GM18870 (cell line): Measurements from ENCODE around the gene TRMU.
"Not testable (repeated sequence)": the region's sequence is repeated elsewhere in the genome, so short reads cannot be mapped to it uniquely, and the experiment has no call there.

Source experiments
- ATAC-seq: cut with Tn5 transposase; IDR thresholded peaks from one replicate; pipeline ENCODE4 v1.9.1; 2021; ENCODE audit warnings: moderate library complexity; ENCODE audit not compliant: unreplicated experiment

The TRMU gene

GRCh38 chr22:46381731-46382130 is 46.2 kb downstream of the TRMU start:
- no peak for ATAC-seq

- no peak for ATAC-seq
These were observed 47.0 kb downstream of the TRMU start for GRCh38 chr22:46382524-46382923.

GRCh38 chr22:46386312-46386711 is 50.8 kb downstream of the TRMU start:
- ATAC-seq: no peak

- ATAC-seq: no peak
These were observed 52.2 kb downstream of the TRMU start for GRCh38 chr22:46387748-46388147.

GRCh38 chr22:46388647-46389046 is 53.1 kb downstream of the TRMU start:
- no peak for ATAC-seq

- ATAC-seq: no peak
These were observed 53.6 kb downstream of the TRMU start for GRCh38 chr22:46389081-46389480.

- no peak for ATAC-seq
These were observed 54.7 kb downstream of the TRMU start for GRCh38 chr22:46390105-46390651.

GRCh38 chr22:46390652-46391301 is 55.3 kb downstream of the TRMU start:
- ATAC-seq: no peak

GRCh38 chr22:46391486-46392136 is 56.1 kb downstream of the TRMU start:
- no peak for ATAC-seq

- no peak for ATAC-seq
These were observed 56.8 kb downstream of the TRMU start for GRCh38 chr22:46392137-46392844.

GRCh38 chr22:46393873-46394272 is 58.4 kb downstream of the TRMU start:
- no peak for ATAC-seq

- no peak for ATAC-seq
These were observed 59.1 kb downstream of the TRMU start for GRCh38 chr22:46394622-46395021.

GRCh38 chr22:46395145-46395544 is 59.6 kb downstream of the TRMU start:
- no peak for ATAC-seq

- ATAC-seq: not testable (repeated sequence)
These were observed 61.5 kb downstream of the TRMU start for GRCh38 chr22:46397049-46397448.

GRCh38 chr22:46397514-46397913 is 62.0 kb downstream of the TRMU start:
- no peak for ATAC-seq

- no peak for ATAC-seq
These were observed 62.4 kb downstream of the TRMU start for GRCh38 chr22:46397951-46398350.

GRCh38 chr22:46399251-46400024 is 63.9 kb downstream of the TRMU start:
- no peak for ATAC-seq

- no peak for ATAC-seq
These were observed 65.9 kb downstream of the TRMU start for GRCh38 chr22:46401370-46401769.

- no peak for ATAC-seq
These were observed 67.0 kb downstream of the TRMU start for GRCh38 chr22:46402505-46402904.

- ATAC-seq: not testable (repeated sequence)
These were observed 68.4 kb downstream of the TRMU start for GRCh38 chr22:46403880-46404279.

GRCh38 chr22:46405901-46406300 is 70.4 kb downstream of the TRMU start:
- ATAC-seq: no peak
